ENCODE results near the gene PDZD7. TPM values are rescaled to one million over a fixed set of nuclear protein-coding genes. Genes with fewer than 3 reads are reported as not detected.

Gene PDZD7
- total RNA-seq, 1 donor from 2014 or later, result not detected

DNA sequence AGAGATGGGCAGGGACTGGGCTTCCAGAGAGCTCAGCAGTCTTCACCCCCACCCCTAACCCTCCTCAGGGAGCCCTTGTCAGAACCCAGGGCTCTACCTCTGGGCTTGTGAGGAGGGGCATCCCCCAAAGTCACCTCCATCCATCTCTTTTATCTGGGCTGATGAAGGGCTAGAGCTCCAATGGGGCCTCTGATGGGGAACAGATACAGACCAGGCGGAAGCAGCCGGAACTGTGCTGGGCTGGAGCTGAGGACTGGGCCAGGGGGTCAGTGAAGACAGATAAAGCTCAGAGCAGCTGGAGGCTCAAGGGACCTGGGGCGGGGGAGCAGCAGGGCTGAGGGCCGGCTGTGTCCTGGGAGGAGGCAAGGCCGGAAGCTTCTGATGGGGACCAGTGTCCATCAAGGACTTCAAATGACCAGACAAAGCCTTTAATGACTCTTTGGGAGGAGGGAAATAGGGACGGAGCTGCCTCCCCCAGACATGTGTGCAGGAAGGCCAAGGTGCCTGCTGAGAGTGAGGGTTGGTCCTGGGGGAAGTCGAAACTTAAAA is 41.0 kb upstream of the PDZD7 start:
- H3K36me3 Mint-ChIP-seq, result no peaks in the 10 kb centered on the region
- H3K4me1 Mint-ChIP-seq, result peaks cover 15% of the 10 kb centered on the region
- peaks cover 81% of the 10 kb centered on the region for H3K27me3 ChIP-seq
- H3K4me3 ChIP-seq, result no peak overlapping the region
- no peaks in the 10 kb centered on the region for H3F3A ChIP-seq (ENCODE audit: low read depth)
- no peak overlapping the region for H3K4me2 ChIP-seq
- DNase-seq (ENCODE audit: low spot score), result no peak
- H3K4me3 Mint-ChIP-seq, result peak overlapping the region; percentile 39
- H3K4me1 ChIP-seq, result peaks cover 4% of the 10 kb centered on the region
- peaks cover 16% of the 10 kb centered on the region for H4K20me1 ChIP-seq (ENCODE audit: low read depth)
- H3K36me3 ChIP-seq, result no peaks in the 10 kb centered on the region
- peaks cover 49% of the 10 kb centered on the region for H3K27me3 Mint-ChIP-seq (ENCODE audit: insufficient read depth, low read depth)
- H3K27ac Mint-ChIP-seq, result no peak overlapping the region
- no peaks in the 10 kb centered on the region for H3K79me2 ChIP-seq (ENCODE audit: low read depth)
- no peak overlapping the region for H3K9ac ChIP-seq
- H3K27ac ChIP-seq, result no peak overlapping the region
- TF ChIP-seq EZH2 (IDR thresholded peaks at IDR 0.05) (no peak), EZH2phosphoT487 (IDR thresholded peaks at IDR 0.05) (no peak)
- TF ChIP-seq, protein P1, sequence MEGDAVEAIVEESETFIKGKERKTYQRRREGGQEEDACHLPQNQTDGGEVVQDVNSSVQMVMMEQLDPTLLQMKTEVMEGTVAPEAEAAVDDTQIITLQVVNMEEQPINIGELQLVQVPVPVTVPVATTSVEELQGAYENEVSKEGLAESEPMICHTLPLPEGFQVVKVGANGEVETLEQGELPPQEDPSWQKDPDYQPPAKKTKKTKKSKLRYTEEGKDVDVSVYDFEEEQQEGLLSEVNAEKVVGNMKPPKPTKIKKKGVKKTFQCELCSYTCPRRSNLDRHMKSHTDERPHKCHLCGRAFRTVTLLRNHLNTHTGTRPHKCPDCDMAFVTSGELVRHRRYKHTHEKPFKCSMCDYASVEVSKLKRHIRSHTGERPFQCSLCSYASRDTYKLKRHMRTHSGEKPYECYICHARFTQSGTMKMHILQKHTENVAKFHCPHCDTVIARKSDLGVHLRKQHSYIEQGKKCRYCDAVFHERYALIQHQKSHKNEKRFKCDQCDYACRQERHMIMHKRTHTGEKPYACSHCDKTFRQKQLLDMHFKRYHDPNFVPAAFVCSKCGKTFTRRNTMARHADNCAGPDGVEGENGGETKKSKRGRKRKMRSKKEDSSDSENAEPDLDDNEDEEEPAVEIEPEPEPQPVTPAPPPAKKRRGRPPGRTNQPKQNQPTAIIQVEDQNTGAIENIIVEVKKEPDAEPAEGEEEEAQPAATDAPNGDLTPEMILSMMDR (IDR thresholded peaks at IDR 0.05), result no peak
- no peak overlapping the region for H2AFZ ChIP-seq (replicated peaks)
- no peaks in the 10 kb centered on the region for H3K9me3 Mint-ChIP-seq
- no peaks in the 10 kb centered on the region for H3K9me3 ChIP-seq (ENCODE audit: low read depth)

DNA sequence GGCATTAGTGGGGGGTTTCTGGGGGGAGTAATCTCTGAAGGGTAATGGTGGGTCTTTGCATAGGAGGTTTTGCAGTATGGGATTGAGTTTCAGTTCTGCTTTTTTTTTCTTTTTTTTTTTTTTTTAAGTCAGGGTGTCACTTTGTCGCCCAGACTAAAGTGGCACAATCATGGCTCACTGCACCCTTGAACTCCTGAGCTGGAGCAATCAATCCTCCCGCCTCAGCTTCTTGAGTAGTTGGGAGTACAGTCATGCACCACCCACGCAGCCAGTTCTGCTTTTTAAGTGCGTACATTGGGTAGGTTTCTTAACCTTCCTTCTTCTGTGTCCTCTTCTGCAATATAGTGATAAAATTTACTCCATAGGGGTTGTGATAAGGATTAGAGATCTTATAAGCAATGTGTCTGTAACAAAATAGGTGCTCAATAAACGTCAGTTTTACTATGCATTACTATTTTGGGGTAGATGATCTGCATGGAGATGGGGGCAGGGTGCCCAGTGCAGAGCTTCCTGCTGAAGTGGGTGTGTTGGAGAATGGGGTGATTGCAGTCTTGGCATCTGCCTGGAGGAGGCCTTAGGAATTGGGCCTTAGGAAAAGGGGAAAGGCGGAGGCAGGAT is 40.4 kb upstream of the PDZD7 start:
- TF ChIP-seq EZH2phosphoT487 (IDR thresholded peaks at IDR 0.05) (no peak), EZH2 (IDR thresholded peaks at IDR 0.05) (no peak)
- TF ChIP-seq, protein P1 (IDR thresholded peaks at IDR 0.05), result no peak
- H3K4me3 Mint-ChIP-seq, result no peak overlapping the region
- H2AFZ ChIP-seq (replicated peaks), result no peak overlapping the region
- no peak for DNase-seq (ENCODE audit: low spot score)
- H4K20me1 ChIP-seq (ENCODE audit: low read depth), result peaks cover 16% of the 10 kb centered on the region
- no peak overlapping the region for H3K4me2 ChIP-seq
- H3K4me1 Mint-ChIP-seq, result peaks cover 15% of the 10 kb centered on the region
- H3F3A ChIP-seq (ENCODE audit: low read depth), result no peaks in the 10 kb centered on the region
- peaks cover 10% of the 10 kb centered on the region for H3K4me1 ChIP-seq
- H3K9me3 Mint-ChIP-seq, result no peaks in the 10 kb centered on the region
- no peaks in the 10 kb centered on the region for H3K9me3 ChIP-seq (ENCODE audit: low read depth)
- H3K27ac Mint-ChIP-seq, result no peak overlapping the region
- peaks cover 81% of the 10 kb centered on the region for H3K27me3 ChIP-seq
- H3K9ac ChIP-seq, result no peak overlapping the region
- H3K36me3 Mint-ChIP-seq, result no peaks in the 10 kb centered on the region
- H3K36me3 ChIP-seq, result no peaks in the 10 kb centered on the region
- no peaks in the 10 kb centered on the region for H3K79me2 ChIP-seq (ENCODE audit: low read depth)
- no peak overlapping the region for H3K4me3 ChIP-seq
- no peak overlapping the region for H3K27ac ChIP-seq
- peaks cover 43% of the 10 kb centered on the region for H3K27me3 Mint-ChIP-seq (ENCODE audit: insufficient read depth, low read depth)

DNA sequence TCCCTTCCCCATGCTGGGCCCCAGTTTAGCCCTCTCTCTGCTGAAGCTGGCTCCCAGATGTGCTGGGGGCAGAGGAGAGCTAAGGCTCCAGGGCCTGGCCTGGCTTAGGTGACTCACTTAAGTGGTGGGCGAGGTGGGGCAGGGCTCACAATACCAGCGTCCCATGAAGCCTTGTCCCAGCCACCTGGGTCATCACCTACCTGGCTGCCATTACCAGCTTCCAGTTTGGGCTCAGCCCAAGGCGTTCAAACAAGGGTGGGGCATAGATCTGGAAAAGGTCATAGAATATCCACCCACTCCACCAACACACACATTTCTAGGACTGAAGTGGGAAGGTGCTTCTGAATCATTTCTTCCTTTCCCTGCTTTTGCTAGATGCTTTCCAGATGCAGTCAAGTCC is 39.2 kb upstream of the PDZD7 start:
- H2AFZ ChIP-seq (replicated peaks), result no peak overlapping the region
- Mint-ChIP-seq H3K4me1 (peaks cover 17% of the 10 kb centered on the region), H3K36me3 (no peaks in the 10 kb centered on the region), H3K4me3 (no peak overlapping the region), H3K27ac (no peak overlapping the region), H3K9me3 (no peaks in the 10 kb centered on the region), H3K27me3 (ENCODE audit: insufficient read depth, low read depth) (peaks cover 44% of the 10 kb centered on the region)
- H3K4me1 ChIP-seq, result peaks cover 11% of the 10 kb centered on the region
- no peak overlapping the region for H3K4me2 ChIP-seq
- no peaks in the 10 kb centered on the region for H3K9me3 ChIP-seq (ENCODE audit: low read depth)
- peaks cover 18% of the 10 kb centered on the region for H4K20me1 ChIP-seq (ENCODE audit: low read depth)
- TF ChIP-seq EZH2phosphoT487 (IDR thresholded peaks at IDR 0.05) (no peak), EZH2 (IDR thresholded peaks at IDR 0.05) (no peak)
- TF ChIP-seq, protein P1 (IDR thresholded peaks at IDR 0.05), result no peak
- no peak for DNase-seq (ENCODE audit: low spot score)
- H3K9ac ChIP-seq, result no peak overlapping the region
- H3K27me3 ChIP-seq, result peaks cover 81% of the 10 kb centered on the region
- no peaks in the 10 kb centered on the region for H3K79me2 ChIP-seq (ENCODE audit: low read depth)
- no peak overlapping the region for H3K27ac ChIP-seq
- no peaks in the 10 kb centered on the region for H3F3A ChIP-seq (ENCODE audit: low read depth)
- H3K4me3 ChIP-seq, result no peak overlapping the region
- H3K36me3 ChIP-seq, result no peaks in the 10 kb centered on the region
